Uterus (tissue), 2 donors: Measurements from ENCODE around the gene TAF8.

ENCODE experiments used
- CTCF ChIP-seq, 4 experiments: fragments of 200-600 bp in 2 of 4; fragments of 450-650 bp in 2 of 4; sonication (generic) in 2 of 4; IDR thresholded peaks; one replicate each; pipeline ENCODE4 v1.5.1; 2016 to 2019; ENCODE audit warnings: antibody characterized with exemption in 4 of 4, mild to moderate bottlenecking in 2 of 4, moderate library complexity in 1 of 4
- POLR2A ChIP-seq, 2 donors: fragments of 450-650 bp; IDR thresholded peaks; one replicate each; pipeline ENCODE4 v1.6.1; 2016; ENCODE audit warnings: antibody characterized with exemption in 2 of 2, mild to moderate bottlenecking in 1 of 2, moderate library complexity in 1 of 2

GRCh38 chr6:42022755-42023384 is 27.5 kb upstream of the TAF8 start:
- TF ChIP-seq CTCF (IDR thresholded peaks at IDR 0.05) = no peak
- no peak for TF ChIP-seq POLR2A (IDR thresholded peaks at IDR 0.05)
